Measurements from ENCODE around the gene OR1L8.
"Not testable (repeated sequence)": the region's sequence is repeated elsewhere in the genome, so short reads cannot be mapped to it uniquely, and the experiment has no call there.

OR1L8 gene, protein sequence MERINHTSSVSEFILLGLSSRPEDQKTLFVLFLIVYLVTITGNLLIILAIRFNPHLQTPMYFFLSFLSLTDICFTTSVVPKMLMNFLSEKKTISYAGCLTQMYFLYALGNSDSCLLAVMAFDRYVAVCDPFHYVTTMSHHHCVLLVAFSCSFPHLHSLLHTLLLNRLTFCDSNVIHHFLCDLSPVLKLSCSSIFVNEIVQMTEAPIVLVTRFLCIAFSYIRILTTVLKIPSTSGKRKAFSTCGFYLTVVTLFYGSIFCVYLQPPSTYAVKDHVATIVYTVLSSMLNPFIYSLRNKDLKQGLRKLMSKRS

GRCh38 chr9:122583284-122583683 lies at the start of gene OR1L8:
TSS of gene OR1L8 (minus strand) at chr9:122583384. CDS start at chr9:122568477, 14,907 bp downstream.
- not testable (repeated sequence) for DNase-seq (ENCODE audit: low spot score)

GRCh38 chr9:122619996-122620395 lies 36.8 kb upstream of the OR1L8 start:
- DNase-seq (ENCODE audit: low spot score): no peak

DNA sequence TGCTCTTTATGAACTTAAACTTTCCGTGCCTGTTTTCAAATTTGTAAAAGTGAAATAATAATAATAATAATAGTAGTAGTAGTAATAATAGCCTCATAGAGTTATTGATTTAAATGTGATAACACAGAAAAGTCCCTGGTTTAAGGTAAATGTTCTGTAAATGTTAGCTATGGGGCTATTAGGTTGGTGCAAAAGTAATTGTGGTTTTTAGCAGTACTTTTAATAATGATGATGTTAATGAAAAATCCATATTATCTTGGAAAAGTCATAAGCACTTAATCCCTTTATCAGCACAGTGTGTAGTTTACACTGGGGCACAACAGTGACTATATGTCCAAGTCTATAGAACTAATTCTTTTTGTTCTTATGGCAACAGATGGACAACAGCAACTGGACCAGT lies 31.2 kb upstream of the OR1L8 start, which contains the start of gene OR1Q1:
Gene OR1Q1 (plus strand): TSS at position 377 of the 400 bp plus-strand sequence. CDS start 0 bp downstream, at position 377.
- DNase-seq (ENCODE audit: low spot score): no peak

- DNase-seq (ENCODE audit: low spot score): no peak
These were observed 26.6 kb upstream of the OR1L8 start for GRCh38 chr9:122609804-122610203.

DNA sequence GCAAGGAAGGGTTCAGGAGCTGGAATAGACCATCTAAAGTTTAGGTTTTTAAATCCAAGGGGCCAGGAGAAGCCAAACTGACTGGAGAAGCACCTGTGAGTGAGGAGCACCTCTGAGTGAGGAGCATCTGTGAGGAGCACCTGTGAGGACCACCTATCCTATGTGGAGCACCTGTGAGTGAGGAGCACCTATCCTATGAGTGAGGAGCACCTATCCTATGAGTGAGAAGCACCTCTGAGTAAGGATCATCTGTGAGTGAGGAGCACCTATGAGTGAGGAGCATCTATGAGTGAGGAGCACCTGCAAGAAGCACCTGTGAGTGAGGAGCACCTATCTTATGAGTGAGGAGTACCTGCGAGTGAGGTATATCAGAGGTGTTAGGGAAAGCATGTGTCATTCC lies 23.4 kb upstream of the OR1L8 start:
- no peak for DNase-seq (ENCODE audit: low spot score)

- DNase-seq (ENCODE audit: low spot score): no peak
These were observed 22.5 kb upstream of the OR1L8 start for GRCh38 chr9:122605691-122606090.

GRCh38 chr9:122580360-122580759 lies 2.8 kb downstream of the OR1L8 start:
- DNase-seq (ENCODE audit: low spot score): peak; percentile 49

DNA sequence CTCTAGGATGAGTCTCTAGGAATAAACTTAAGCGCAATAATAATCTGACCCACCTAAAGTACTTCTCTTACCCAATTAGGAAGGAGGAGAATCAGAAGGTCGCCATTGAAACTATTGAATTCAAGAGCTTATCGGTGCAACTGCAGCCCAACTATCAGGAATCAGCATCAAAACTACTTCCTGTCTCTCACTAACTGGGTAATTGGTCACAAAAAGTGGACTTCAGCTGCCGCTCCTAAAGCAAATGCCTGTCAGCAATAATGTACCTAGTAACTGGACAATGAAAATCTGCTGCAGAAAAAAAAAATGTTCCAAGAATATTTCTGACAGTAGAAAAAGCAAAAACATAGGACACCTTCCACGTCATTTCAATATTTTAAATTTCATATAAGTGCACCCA lies 3.3 kb downstream of the OR1L8 start:
- no peak for DNase-seq (ENCODE audit: low spot score)

GRCh38 chr9:122572456-122572855 lies 10.7 kb downstream of the OR1L8 start:
- peak; percentile 20 for DNase-seq (ENCODE audit: low spot score)

DNA sequence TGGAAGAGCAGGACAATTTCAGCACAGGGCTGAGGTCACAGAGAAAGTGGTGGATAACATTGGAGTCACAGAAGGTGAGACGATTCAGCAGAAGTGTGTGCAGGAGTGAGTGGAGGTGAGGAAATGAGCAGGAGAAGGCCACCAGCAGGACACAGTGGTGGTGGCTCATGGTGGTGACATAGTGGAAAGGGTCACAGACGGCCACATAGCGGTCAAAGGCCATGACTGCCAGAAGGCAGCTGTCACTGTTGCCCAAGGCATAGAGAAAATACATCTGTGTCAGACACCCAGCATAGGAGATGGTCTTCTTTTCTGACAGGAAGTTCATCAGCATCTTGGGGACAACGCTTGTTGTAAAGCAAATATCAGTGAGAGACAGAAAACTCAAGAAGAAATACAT lies 15.3 kb downstream of the OR1L8 start:
- DNase-seq (ENCODE audit: low spot score): no peak

GRCh38 chr9:122562134-122562760 lies 20.9 kb downstream of the OR1L8 start:
- DNase-seq (ENCODE audit: low spot score): no peak

- DNase-seq (ENCODE audit: low spot score): no peak
These were observed 21.7 kb downstream of the OR1L8 start for GRCh38 chr9:122561446-122561845.

DNA sequence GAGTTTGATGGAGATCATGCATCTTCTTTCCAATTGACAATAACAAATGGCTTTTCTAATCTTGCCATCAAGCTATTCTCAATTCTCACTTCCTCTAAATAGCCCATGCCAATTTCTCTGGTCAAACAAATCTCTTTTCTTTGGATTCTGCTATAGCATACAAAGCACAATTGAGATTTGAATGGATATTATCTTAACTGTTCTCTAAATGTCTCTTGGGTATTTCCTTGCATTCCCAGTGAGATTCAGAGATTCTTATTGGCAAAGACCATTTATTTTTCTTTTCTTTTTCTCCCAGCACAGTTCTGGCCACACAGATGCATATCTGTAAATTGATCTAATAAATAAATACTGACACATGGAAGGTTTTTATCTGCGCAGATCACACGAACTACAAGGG lies 30.4 kb downstream of the OR1L8 start, which contains the start of gene OR1N2:
Gene OR1N2 (plus strand): TSS at position 301 of the 400 bp plus-strand sequence. CDS start 100 bp downstream, outside the sequence.
- no peak for DNase-seq (ENCODE audit: low spot score)

GRCh38 chr9:122551371-122551770 lies 31.8 kb downstream of the OR1L8 start:
- no peak for DNase-seq (ENCODE audit: low spot score)

DNA sequence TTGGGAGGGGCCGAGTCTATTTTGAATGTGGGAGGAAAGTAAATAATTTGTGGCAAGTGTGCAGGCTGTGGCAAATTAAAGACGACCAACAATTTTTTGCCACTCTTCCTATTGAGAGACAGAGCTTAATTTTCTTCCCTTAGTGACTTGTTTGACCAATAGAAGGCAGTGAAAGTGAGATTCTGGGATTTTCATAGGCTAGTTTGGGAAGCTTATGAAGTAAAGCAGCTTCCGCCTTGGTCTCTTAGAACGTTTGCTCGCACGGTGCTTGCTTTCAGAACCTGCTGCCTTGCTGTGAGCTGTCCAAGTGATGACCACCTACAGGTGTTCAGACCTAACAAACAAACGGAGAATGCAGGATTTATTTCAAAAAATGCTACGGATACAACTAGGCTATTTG lies 37.0 kb downstream of the OR1L8 start:
- DNase-seq (ENCODE audit: low spot score): peak; percentile 8

DNA sequence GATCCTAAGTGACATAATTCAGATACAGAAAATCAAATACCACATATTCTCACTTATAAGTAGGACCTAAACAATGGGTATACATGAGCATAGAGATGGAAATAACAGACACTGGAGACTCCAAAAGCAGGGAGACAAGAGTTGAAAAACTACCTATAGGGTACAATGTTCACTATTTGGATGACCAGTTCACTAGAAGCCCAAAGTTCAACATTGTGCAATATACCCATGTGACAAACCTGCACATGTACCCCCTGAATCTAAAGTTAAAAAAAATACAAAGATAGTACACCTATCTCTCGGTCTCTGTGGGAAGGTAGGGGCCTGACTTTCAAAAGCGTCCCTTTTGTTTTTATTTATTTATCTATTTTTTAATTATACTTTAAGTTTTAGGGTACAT lies 44.4 kb downstream of the OR1L8 start:
- no peak for DNase-seq (ENCODE audit: low spot score)

DNA sequence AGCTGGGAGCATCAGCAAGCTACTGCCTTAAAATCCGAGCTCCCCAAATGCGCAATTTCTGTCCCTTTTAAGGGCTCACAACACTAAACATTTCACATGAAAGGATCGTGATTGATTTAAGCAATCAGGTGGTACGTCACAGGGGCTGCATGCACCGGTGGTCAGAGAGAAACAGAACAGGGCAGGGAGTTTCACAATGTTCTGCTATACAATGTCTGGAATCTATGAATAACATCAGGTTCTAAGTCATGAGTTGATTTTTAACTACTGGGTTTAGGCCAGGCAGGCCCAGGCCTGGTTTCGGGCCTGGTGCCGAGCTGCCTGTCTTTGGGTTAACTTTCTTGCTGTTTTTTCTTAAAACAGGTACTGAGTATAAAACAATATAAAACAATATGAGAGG lies 46.1 kb downstream of the OR1L8 start:
- peak; percentile 74 for DNase-seq (ENCODE audit: low spot score)

- peak; percentile 50 for DNase-seq (ENCODE audit: low spot score)
These were observed 47.0 kb downstream of the OR1L8 start for GRCh38 chr9:122536134-122536533.

DNA sequence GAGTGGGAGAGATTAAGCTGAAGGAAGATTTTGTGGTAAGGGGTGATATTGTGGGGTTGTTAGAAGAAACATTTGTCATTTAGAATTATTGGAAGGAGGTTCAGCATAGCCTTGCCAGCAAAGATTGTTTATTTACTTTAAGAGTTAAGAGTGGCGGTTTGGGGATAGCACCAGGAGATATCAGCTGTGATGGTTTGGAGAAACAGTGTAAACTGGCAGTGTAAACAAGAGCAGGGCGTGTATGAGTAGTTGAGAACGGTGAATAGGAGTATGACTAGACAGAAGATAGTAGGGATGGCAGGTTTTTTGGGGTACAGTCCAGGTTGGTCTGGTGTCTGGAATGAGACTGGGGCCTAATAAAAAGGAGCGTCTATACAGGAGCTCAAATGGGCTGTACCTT lies 52.0 kb downstream of the OR1L8 start:
- DNase-seq (ENCODE audit: low spot score): not testable (repeated sequence)

DNA sequence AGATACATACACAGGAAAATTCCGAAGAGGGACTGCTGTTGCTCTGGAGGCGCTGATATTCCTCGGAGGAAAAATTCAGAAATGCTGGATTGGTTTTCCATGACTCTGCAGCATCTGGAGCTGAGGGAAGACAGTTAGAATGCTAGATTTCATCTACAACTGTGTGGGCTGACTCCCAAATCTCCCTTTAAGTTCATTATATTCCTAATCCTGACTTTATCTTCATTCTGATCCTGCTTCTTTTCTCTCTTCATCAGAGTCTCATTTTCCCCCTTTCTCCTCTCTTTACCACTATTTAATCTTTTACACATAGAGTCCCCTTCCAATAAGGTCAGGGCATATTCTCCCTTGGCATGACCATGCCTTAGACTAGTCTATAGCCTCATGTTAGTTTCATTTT lies 56.0 kb downstream of the OR1L8 start, which contains the start of gene OR1N1:
Gene OR1N1 (minus strand): TSS at position 101 of the 400 bp plus-strand sequence. CDS start 0 bp downstream, at position 101.
- no peak for DNase-seq (ENCODE audit: low spot score)

- no peak for DNase-seq (ENCODE audit: low spot score)
These were observed 56.6 kb downstream of the OR1L8 start for GRCh38 chr9:122526602-122527001.

GRCh38 chr9:122519376-122519775 lies 63.8 kb downstream of the OR1L8 start:
- no peak for DNase-seq (ENCODE audit: low spot score)

GRCh38 chr9:122518841-122519240 lies 64.3 kb downstream of the OR1L8 start, which contains the start of gene OR1J4:
TSS of gene OR1J4 (plus strand) at chr9:122519141. CDS start at chr9:122519141, 0 bp downstream.
- no peak for DNase-seq (ENCODE audit: low spot score)
